Measurements from ENCODE around the gene FMN1.

FMN1 gene

DNA sequence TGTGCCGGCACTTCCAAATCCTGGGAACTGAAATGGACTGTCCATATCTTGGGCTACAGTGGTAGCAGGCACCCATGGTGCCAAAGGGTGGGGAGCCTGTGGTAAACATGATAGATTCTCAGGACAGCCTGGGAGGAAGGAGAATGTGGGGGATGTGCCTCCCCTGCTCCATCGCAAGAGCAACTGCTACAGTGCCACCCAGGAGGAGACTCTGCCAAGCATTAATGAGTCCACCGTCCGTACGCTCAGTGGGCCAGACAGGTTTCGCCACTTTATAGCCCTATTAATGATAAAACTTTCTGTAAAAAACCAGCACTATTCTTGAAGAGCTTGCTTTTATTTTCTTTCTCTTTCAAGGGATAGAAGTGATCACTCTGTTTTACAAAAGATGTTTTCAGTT is 75.2 kb downstream of the FMN1 start:
- DNase-seq: no peak

DNA sequence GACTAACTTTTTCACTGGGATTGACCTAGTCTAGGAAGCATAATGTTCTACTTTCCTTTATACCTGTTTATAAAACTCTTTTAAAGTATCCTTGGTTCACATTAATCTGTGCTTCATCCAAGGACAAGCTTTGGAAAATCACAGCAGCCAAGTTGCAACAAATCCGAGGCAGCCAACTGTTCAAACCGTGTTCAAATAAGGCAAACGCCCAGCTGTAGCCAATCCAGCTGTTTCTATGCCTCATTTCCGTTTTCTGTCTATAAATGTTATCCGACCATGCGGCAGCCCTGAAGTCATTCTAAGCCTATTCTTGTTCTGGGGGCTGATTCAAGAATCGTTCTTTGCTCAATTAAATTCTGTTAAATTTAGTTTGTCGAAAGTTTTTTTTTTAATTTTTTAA is 78.3 kb downstream of the FMN1 start:
- no peak for DNase-seq

DNA sequence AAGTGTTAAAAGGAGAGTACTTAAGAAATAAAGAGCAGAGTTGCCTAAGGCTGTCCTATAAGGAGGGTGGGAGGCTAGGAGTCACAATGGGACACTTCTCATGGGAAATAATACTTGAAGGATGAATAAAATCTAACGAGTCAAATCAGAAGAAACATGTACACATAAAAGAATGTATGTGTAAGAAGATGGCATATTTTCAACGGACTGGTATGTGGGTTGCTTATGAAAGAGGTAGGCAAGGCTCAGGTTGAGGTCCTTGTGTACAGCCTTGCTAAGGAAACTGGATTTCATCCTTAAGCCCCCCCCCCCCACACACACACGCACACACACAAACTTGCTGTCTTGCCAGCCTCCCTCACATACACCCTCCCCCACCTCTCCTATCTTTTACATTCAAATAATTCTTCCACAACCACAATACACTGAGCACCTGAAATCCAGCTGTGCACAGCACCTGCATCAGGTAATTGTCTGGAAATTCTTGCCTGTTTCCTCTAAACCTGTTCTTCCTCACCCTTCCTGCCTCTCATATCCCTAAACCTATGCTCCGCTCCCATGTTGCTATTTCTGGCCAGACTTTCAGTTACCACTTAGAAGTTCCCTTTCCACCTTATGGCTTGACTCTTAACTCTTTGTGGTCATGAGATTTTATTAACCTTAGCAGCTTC is 79.2 kb downstream of the FMN1 start:
- DNase-seq: no peak

DNA sequence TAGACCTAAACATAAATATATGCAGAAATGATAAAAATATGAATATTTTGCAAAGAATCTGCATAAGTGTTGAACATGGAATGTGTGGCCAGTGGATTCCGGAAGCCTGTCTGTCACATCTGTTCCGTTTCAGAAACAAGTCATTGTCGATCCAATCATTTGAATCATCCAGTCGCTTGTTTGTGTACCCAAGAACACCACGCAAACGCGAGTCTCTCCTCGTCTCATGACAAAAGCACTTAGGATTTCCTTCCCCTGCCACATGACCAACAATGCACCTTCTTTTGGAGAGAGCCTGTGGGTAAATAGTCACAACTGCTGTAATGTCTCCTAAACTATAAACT is 80.2 kb downstream of the FMN1 start:
- no peak for DNase-seq

DNA sequence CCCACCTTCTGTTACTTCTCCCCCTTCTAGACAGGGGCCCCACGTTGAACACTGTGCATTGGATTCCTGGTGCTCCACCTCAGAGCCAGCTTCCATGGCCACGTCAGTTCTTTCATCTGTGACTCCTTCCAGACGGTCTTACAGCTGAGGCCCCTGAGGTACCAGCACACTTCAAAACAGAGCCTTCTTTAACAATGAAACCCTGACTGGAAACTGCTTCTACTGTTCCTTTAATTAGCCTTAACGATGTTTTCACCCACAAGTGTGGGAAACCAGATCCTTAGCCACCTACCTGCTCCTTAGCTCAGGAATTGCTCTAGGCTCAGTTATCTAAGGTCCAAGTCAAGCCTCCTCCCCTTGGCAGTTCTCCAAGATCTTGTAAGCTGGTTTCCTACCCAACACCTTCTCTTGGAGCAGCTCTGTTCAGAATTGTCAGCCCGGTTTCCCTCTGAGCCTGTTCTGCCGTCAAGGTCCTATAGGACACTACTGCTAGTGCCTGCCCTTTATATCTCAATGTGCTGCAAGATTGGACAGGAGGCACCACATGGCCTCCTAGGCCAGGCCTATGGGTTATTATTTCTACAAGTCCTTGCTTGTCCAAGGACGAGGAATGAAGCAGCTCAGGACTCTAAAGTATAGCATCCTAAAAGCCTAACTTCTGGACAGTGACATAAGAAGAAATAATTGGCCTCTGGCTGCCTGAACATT is 80.7 kb downstream of the FMN1 start:
- DNase-seq: no peak

DNA sequence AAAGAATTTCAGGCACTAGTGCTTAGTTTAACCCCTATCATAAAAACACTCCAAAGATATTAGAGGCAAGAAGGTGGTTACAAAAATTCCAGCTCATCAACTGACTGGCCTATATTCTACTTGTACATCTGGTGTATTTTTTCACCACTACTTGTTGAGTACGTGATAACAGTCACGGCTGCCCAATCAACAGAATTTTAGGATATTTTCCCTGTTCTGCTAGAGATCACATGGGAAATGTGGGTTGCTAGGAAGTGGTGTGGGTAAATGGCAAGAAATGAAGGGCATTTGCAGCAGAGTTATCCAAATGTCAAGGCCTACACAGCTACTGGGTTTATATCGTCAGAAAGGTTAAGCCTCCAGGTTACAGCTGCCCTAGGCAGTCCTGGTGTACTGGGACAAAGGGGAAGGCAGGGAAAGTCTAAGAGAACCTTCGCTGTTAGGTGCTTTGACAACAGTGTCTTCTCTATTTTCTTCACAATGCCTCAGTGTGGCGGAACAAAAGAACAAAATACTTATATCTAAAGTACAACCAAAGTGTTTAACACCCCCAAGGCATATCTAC is 81.9 kb downstream of the FMN1 start:
- no peak for DNase-seq

DNA sequence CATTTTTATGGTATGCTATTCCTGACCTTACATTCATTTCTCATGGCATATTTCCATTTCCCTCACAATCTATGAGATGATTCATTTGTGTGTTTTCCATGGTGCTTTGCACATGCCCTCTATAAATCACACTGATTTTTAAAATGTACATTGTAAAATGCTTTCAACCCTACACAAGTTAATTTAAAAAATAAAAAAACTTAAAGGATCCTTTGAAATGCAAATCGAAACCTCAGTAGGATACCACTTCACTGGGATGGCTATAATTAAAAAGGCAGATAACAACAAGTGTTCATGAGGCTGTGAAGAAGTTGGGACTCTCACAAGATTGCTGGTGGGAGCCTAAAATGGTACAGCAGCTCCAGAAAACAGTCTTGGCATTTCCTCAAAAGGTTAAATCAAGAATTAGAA is 83.5 kb downstream of the FMN1 start:
- no peak for DNase-seq

DNA sequence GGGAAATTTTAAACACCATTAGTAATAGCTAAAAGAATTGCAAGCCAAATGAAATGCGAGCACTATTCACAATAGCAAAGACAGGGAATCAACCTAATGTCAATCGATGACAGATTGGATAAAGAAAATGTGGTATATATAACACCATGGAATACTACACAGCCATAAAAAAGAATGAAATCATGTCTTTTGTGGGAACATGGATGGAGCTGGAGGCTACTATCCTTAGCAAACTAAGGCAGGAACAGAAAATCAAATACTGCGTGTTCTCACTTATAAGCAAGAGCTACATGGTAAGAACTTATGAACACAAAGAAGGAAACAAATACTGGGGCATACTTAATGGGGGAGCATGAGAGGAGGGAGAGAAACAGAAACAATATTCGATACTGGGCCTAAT is 85.2 kb downstream of the FMN1 start:
- DNase-seq: no peak

DNA sequence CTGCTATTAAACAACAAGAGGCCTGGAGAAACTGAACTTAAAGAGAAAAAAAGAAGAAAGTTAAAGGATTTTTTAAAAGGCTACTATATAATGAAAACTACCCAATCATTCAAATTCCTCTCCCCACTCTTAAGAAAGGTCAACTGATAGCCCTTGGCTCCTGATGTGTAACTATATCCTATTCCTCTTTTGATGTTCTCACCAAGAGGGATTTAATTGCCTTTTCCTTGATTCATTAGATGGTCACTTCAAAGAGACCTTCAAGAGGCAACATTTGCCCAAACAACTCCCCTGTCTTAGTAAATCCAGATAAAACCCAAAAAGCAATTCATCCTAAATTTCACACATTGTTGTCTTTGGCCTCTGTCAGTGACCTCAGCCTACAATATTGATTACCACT is 86.0 kb downstream of the FMN1 start:
- DNase-seq: no peak

DNA sequence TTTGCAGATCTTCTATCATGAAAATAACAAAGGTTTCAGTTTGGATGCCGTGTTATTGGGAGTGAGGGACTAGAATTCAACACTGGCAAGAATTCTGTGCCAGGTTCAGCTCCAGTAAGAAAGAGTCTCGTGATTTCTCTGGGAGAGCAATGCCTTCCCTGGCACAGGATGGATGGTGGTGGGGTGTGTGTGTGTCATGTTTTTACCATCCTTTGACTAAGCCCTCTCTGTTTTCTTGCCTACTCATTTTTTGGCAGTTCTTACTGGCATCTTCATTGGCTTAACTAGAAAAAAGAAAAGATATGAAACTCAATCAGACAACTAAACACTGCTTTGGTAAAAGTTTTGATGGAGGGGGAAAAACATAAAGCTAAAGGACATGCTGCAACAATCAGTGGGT is 86.6 kb downstream of the FMN1 start:
- no peak for DNase-seq

DNA sequence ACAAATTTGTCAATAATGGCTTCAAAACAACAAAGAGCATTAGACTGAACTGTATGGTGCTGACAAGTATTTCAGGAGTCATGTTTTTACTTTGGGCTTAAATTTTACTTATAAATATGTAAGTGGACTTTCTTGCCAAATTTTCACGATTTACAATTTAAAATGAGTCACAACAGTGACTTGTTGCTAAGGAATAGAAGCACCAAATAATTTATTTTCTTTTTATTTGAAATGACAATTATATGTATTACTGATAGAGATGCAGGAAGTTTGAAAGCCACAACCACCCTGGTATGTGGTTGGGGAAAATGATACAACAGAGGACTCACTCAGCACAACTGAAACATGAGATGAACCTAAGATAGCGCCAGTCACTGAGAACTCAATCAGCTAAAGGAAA is 90.3 kb downstream of the FMN1 start:
- no peak for DNase-seq

DNA sequence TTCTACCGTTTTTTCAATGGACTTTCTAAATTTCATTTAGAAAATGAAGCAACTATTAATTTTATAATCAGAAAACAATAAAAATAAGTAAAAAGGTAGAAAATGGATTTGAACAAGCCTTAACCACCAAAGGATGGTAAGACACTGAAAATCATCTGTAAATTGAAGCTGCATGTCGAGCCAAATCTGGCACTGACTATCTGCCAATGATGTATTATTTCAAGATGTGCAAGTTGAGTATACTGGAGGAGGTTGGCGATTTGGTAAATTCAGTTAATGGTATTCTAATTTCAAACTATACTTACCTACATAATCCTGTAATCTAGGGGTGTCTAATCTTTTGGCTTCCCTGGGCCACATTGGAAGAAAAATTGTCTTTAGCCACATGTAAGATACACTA is 93.5 kb downstream of the FMN1 start:
- DNase-seq: no peak

DNA sequence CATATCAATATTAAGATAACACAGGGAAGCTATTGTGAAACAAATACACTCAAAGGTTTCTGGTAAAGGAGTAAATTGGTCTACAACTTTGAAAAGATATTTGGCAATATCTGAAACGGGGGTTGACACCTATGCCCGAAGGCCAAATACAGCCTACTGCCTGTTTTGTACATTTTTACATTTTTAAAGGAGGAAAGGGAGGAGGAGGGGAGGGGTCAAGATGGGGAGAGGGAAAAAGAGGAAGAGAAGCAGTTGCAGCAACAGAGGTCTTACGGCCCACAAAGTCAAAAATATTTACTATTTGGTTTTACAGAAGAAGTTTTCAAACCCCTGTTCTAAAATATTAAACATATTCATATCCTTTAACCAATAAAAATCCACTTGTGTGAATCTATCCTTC is 94.2 kb downstream of the FMN1 start:
- DNase-seq: no peak

DNA sequence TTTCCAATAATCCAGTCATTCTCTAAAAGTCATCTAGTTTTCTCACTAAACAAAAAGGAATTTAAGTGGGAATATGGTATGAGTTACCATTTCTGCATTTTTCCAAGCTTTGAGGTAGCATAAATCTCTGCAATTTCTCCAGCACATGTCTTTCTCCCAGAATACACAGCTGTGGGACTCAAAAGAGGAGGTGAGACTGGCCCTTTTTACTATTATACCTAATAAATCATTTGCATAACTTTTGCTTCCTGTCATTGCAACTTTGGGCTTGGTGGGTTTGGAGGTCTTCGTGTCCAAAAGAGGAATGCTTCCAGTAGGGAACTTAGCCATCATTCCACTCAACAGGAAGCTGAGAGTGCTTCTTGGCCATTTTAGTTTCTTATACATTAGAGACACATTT is 94.8 kb downstream of the FMN1 start:
- DNase-seq: no peak

DNA sequence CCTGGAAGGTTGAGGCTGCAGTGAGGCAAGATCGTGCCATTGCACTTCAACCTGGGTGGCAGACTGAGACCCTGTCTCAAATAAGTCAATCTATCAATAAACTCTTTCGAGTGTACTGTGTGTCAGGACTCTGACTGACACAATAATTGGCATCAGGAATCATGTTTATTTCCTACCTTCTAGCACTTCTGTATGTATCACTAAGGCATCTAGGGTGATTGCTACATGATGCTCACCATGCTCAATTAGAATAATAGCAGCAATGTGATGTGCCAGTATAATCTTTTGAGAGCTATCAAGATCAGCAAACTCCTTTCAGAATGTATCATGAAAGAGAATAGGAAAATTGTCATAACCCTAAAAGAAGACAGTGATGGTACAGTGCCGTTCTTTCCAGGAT is 95.3 kb downstream of the FMN1 start:
- no peak for DNase-seq

DNA sequence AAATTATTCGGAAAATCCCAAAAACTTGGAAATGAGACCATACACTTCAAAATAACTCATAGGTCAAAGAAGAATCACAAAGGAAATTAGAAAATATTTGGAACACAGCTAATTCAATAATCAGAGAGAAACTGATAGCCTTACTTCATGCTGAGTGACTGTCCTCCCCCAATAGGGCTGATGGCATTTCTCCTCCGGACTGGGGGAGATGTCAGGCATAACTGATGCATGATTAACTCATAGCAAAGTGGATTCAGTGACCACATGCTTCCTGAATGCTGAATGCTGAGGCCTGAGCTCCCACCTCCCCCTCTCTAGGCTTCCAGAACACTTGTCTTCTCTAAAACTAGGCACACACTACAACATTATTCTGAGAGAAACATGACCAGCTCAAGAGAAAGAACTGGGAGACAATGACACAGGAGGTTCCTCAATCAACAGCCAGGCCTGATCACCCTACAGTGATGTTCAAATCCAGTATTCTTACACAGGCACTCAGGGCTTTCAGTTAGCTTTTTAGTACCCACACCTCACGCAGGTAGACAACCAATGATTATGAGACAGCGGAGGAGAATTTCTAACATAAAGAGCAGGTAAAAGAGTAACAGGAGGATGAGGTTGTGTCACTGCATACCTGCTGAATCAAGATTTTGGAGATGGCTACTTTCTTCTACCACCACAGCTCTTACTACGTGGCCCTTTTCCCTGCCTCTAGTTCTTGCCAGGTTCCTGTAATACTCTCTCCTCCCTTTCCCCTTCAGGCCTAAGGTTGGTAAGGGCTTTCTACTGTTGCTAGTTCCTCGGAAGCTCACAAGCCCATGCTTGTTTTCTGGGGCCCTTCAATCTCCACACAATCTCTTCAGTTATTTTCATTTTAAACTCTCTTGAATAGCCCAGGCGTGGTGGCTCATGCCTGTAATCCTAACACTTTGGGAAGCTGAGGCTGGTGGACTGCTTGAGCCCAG is 96.1 kb downstream of the FMN1 start:
- DNase-seq: no peak

DNA sequence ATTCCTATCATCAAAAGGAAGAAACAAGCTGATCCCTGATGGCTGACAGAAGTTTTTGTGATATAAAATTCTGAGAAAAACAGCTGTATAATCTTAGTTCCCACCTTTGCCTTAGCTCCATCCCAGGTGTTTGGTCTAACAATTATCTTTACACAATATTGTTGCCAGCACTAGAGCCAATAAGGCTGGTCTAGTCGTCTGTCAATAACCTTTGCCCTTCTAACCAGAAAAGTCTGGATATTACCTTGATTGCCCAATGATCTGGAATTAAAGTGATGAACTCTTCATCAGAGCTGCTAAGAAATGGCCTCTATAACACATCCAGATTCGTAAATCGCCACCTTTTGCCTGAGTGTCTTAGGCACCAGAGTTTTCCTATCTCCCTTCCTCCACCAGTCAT is 98.4 kb downstream of the FMN1 start:
- DNase-seq: no peak

DNA sequence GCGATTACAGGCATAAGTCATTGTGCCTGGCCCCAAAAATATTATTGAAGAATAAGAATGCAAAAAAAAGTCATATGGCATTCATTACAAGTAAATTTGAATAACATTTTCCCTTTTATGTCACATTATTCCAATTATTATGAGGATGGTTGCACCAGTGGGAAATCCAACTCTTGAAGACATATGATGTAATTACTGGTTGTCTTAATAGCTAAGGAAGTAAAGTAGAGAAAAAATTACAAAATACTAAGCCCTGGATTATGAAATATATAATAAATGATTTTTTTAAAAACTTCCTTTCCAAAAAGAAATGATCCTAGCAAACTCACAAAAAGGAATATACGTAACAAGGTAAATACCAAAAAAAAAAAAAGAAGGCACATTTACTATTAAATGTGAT is 98.9 kb downstream of the FMN1 start:
- DNase-seq: no peak

DNA sequence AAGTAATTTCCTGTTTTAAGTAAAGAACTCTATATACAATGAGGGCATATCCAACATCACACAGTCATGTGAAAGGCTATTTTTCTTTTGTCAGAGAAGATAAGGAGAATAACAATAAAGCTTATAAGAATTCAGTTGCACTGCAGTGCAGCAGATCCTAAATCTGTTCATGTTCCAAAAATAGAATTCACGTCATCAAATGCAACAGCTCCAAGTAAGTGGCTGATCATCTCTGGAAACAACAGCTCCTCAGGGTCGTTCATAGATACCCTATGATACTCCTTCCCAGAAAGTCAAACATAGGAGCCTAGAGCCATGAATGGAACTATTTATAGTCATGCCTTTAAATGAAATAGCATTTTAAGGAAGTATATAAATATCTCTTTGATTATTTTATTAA is 100.2 kb downstream of the FMN1 start:
- no peak for DNase-seq

DNA sequence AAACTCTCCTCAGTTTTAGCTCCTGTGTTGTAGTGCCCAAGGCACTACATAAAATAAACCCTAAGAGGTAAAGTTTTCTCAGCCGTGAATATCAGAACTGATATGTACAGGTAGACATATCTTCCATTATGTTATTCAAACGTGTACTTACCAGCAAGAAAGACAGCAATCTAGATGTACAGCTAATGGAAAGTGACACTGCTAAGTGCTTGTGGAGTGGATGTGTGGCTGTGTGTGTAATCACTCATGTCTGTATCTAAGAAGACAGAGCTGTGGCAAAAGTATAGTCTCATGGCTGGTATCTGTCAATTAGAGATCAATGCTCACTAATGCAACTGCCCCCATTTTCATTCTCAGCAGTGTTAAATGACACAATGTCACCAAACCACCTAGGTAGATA is 101.3 kb downstream of the FMN1 start:
- DNase-seq: no peak

DNA sequence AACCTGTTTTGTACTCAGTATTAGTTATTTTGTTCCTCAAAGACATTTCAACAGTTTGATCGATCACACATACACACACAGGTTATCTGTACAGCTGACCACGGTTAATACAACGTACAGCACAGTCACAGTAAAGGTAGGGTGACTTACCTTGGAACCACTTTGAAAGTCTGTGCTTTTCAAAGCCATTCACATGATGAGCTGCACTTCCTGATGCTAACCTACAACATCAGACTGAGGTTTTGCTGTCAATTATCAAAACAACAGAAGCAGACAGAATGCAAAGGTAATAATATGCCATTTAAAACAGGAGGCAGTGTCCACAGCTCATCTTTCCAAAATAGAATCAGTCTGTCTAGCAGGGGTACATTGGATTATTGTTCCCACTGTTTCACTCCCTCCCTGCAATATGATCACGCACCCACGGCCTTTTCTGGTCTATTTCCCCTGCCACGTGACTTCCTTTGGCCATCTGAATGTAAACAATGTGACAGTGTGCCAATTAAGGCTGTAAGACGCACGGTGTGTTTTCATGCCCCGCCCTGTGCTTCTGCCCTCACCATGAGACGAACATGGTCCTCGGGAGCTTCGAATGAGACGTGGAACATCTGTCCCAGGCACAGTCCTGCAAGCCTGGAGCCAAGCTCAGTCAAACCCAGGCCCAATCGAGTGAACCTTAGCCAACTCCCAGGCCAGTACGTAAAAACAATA is 102.4 kb downstream of the FMN1 start:
- DNase-seq: no peak

DNA sequence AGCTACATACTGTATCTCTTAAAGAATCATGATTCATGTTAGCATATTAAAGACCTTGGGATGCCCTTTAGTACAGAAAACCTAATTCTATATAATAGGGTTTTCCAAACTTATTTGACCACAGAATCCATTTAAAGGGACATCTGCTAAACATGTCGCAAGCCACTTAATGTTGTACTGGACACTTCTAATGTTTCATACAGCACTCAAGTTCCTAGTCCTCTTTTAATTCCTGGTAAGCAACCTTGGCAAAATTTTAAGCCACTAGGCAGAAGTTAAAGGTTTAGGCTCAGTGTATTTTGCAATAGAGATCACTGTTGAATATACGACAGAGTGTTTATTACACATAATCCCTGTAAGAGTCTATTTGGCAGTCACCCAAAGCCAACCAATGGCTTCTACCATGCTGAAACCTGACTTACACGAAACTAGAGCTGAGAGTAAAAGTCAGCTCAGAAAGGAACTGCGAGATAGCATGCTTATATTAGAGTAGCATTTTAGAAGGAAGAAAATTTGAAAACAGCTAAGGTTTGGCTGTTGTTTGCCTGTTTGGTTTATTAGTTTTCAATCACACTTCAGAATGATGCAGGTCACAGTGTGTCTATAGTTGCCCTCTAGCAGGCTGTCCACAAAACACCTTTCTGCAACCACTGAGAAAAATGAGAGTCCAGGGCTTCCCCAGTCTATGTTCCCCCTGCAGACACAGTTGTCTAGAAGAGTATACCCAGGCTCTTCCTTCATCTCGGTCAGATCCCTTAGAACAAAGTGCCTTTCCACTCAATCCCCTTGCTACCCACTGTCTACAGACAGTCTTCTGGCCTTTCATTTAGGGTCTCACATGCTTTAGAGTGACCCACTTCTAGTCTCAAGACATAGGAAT is 104.4 kb downstream of the FMN1 start:
- no peak for DNase-seq
